GM21825 (cell line): ENCODE measurements around the gene GPR62.
"Not testable (repeated sequence)": the region's sequence is repeated elsewhere in the genome, so short reads cannot be mapped to it uniquely, and the experiment has no call there.

Experiments
- ATAC-seq: cut with Tn5 transposase; IDR thresholded peaks from one replicate; pipeline ENCODE4 v1.9.1; 2021; ENCODE audit warnings: mild to moderate bottlenecking, moderate library complexity; ENCODE audit not compliant: unreplicated experiment

Gene GPR62

GRCh38 chr3:51955175-51955892 lies at the start of gene GPR62:
Gene GPR62 (plus strand): TSS chr3:51955381. CDS start chr3:51955653, 272 bp downstream.
- no peak for ATAC-seq

- no peak for ATAC-seq
These were observed 47.2 kb upstream of the GPR62 start for GRCh38 chr3:51908026-51908425.

GRCh38 chr3:51916418-51916817 lies 38.8 kb upstream of the GPR62 start:
- no peak for ATAC-seq

GRCh38 chr3:51921081-51921578 lies 34.1 kb upstream of the GPR62 start:
- ATAC-seq = no peak

GRCh38 chr3:51927061-51927977 lies 27.9 kb upstream of the GPR62 start:
- no peak for ATAC-seq

- no peak for ATAC-seq
These were observed 26.7 kb upstream of the GPR62 start for GRCh38 chr3:51928438-51928837.

GRCh38 chr3:51928981-51929380 lies 26.2 kb upstream of the GPR62 start:
- not testable (repeated sequence) for ATAC-seq

GRCh38 chr3:51929420-51930003 lies 25.7 kb upstream of the GPR62 start:
- no peak for ATAC-seq

- ATAC-seq = no peak
These were observed 24.7 kb upstream of the GPR62 start for GRCh38 chr3:51930439-51930838.

GRCh38 chr3:51931756-51932155 lies 23.4 kb upstream of the GPR62 start:
- no peak for ATAC-seq

GRCh38 chr3:51932471-51933370 lies 22.5 kb upstream of the GPR62 start:
- ATAC-seq = no peak

- no peak for ATAC-seq
These were observed 21.6 kb upstream of the GPR62 start for GRCh38 chr3:51933471-51934138.

- no peak for ATAC-seq
These were observed 20.9 kb upstream of the GPR62 start for GRCh38 chr3:51934139-51934850.

GRCh38 chr3:51934991-51935885 lies 19.9 kb upstream of the GPR62 start:
- ATAC-seq = no peak

- ATAC-seq = no peak
These were observed 19.1 kb upstream of the GPR62 start for GRCh38 chr3:51935886-51936755.

GRCh38 chr3:51937014-51937413 lies 18.2 kb upstream of the GPR62 start:
- ATAC-seq = no peak
